Mesendoderm (in vitro differentiated cells): ENCODE results near the gene IRF7.
A peak's percentile ranks its signal among the peaks of the same experiment; 100 is the strongest.

Experiments
- DNase-seq: peaks from one replicate; pipeline ENCODE4 v3.0.0; 2013
- H2AK5ac ChIP-seq: 2 replicates; pipeline ENCODE4 v1.6.1; 2013; ENCODE audit warnings: low read length, inconsistent platforms
- H2BK120ac ChIP-seq: 2 replicates; pipeline ENCODE4 v1.6.1; 2013; ENCODE audit warnings: low read depth, mild to moderate bottlenecking, low read length, moderate library complexity, mixed read lengths
- H2BK15ac ChIP-seq: replicated peaks from 2 replicates; pipeline ENCODE4 v1.6.1; 2013; ENCODE audit warnings: low read depth, mild to moderate bottlenecking, moderate library complexity
- H2BK5ac ChIP-seq: 2 replicates; pipeline ENCODE4 v1.6.1; 2013; ENCODE audit warnings: low read length, inconsistent platforms
- H3K18ac ChIP-seq: 2 replicates; pipeline ENCODE4 v1.6.1; 2013; ENCODE audit warnings: mild to moderate bottlenecking, low read length, mixed read lengths
- H3K23ac ChIP-seq: one replicate; pipeline ENCODE4 v1.6.1; 2013; ENCODE audit warnings: low read length
- H3K27ac ChIP-seq: 2 replicates; pipeline ENCODE4 v1.5.1; 2013; ENCODE audit warnings: low read depth, mild to moderate bottlenecking, inconsistent platforms, low read length, moderate library complexity
- H3K27me3 ChIP-seq: 2 replicates; pipeline ENCODE4 v1.6.1; 2013; ENCODE audit warnings: low read length, control low read depth, mild to moderate bottlenecking, inconsistent platforms; ENCODE audit not compliant: insufficient read depth, poor library complexity
- H3K36me3 ChIP-seq: 2 replicates; pipeline ENCODE4 v1.6.1; 2013; ENCODE audit warnings: low read length, inconsistent platforms; ENCODE audit not compliant: control insufficient read depth, insufficient read depth
- H3K4ac ChIP-seq: one replicate; pipeline ENCODE4 v1.6.1; 2013; ENCODE audit warnings: low read depth, mild to moderate bottlenecking, low read length, moderate library complexity
- H3K4me1 ChIP-seq: 2 replicates; pipeline ENCODE4 v1.6.1; 2013; ENCODE audit warnings: low read depth, low read length, inconsistent platforms; ENCODE audit not compliant: control insufficient read depth
- H3K4me2 ChIP-seq: 2 replicates; pipeline ENCODE4 v1.6.1; 2013; ENCODE audit warnings: low read length
- H3K4me3 ChIP-seq: 2 replicates; pipeline ENCODE4 v1.5.1; 2013; ENCODE audit warnings: mild to moderate bottlenecking, low read length
- H3K56ac ChIP-seq: one replicate; pipeline ENCODE4 v1.6.1; 2013; ENCODE audit warnings: low read length
- H3K79me1 ChIP-seq: 2 replicates; pipeline ENCODE4 v1.6.1; 2013; ENCODE audit warnings: low read length, inconsistent platforms
- H3K79me2 ChIP-seq: 2 replicates; pipeline ENCODE4 v1.6.1; 2013; ENCODE audit warnings: mild to moderate bottlenecking, low read length; ENCODE audit not compliant: control insufficient read depth, insufficient read depth
- H3K9ac ChIP-seq: 2 replicates; pipeline ENCODE4 v1.6.1; 2013; ENCODE audit warnings: low read length, inconsistent platforms
- H4K5ac ChIP-seq: one replicate; pipeline ENCODE4 v1.6.1; 2013; ENCODE audit warnings: low read length
- H4K8ac ChIP-seq: one replicate; pipeline ENCODE4 v1.6.1; 2013; ENCODE audit warnings: low read depth, mild to moderate bottlenecking, control low read depth, low read length, moderate library complexity
- WGBS: extraction: QIAGEN DNeasy Blood & Tissue Kit; methylation state at CpG from one replicate; pipeline ENCODE4 v1.1.7; 2013; ENCODE audit warnings: low lambda C conversion rate, missing lambda C conversion rate; ENCODE audit not compliant: insufficient coverage; ENCODE audit errors: extremely low coverage; 5-methylcytosine and 5-hydroxymethylcytosine counted together

Gene IRF7

DNA sequence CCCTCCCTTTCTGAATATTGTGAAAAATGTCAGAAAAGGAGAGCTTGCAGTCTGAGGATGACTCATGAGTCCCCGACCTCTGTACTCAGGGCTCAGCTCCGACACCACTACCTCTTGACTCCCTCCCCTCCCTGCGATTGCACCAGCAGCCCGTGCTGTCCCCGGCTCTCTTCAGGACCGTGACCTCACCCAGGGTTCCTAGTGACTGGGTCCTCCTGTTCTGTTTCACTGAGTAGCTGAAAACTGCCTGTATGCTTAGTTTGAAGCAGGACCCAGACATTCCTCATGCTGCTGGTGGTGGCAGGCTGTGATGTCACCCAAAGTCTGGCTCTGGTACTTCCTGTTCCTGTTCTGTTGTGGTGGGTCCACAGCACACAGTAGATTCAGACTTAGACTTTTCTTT is 27.8 kb downstream of the IRF7 start:
- Histone ChIP-seq H3K27me3 (no peaks in the 10 kb centered on the region), H3K36me3 (peaks cover 30% of the 10 kb centered on the region), H4K5ac (no peak overlapping the region), H3K4me2 (no peak overlapping the region), H4K8ac (no peak overlapping the region), H3K23ac (no peak overlapping the region), H3K56ac (no peak overlapping the region), H3K79me2 (no peaks in the 10 kb centered on the region), H3K4me3 (no peak overlapping the region), H2BK5ac (no peak overlapping the region), H2BK15ac (no peak overlapping the region), H3K4me1 (no peaks in the 10 kb centered on the region), H3K18ac (no peak overlapping the region), H3K27ac (no peak overlapping the region), H2BK120ac (no peak overlapping the region), H3K79me1 (peaks cover 12% of the 10 kb centered on the region), H3K9ac (no peak overlapping the region), H3K4ac (no peak overlapping the region), H2AK5ac (no peak overlapping the region)
- no CpG with 5 or more reads among the region's 6 CpGs for WGBS
- peak; percentile 43 for DNase-seq

DNA sequence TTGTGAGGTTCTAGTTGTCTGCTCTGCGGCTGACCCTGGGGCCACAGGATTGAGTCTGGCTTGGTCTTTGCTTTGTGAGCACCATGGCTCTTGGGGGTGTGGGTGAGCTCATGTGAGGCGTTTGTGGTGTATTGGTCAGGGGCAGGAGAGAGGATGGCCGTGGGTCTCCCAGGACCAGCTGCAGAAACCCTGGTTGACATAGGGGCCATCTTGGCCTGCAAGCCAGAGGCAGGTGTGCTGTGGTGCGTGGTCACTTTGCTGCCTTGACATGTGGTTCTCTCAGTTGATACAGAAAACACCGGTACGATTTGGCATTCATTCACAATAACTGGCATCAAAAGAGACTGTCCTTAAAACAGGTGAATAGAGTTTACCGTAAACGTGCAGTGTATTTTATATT is 28.2 kb downstream of the IRF7 start:
- Histone ChIP-seq H3K9ac (no peak overlapping the region), H3K27ac (no peak overlapping the region)

DNA sequence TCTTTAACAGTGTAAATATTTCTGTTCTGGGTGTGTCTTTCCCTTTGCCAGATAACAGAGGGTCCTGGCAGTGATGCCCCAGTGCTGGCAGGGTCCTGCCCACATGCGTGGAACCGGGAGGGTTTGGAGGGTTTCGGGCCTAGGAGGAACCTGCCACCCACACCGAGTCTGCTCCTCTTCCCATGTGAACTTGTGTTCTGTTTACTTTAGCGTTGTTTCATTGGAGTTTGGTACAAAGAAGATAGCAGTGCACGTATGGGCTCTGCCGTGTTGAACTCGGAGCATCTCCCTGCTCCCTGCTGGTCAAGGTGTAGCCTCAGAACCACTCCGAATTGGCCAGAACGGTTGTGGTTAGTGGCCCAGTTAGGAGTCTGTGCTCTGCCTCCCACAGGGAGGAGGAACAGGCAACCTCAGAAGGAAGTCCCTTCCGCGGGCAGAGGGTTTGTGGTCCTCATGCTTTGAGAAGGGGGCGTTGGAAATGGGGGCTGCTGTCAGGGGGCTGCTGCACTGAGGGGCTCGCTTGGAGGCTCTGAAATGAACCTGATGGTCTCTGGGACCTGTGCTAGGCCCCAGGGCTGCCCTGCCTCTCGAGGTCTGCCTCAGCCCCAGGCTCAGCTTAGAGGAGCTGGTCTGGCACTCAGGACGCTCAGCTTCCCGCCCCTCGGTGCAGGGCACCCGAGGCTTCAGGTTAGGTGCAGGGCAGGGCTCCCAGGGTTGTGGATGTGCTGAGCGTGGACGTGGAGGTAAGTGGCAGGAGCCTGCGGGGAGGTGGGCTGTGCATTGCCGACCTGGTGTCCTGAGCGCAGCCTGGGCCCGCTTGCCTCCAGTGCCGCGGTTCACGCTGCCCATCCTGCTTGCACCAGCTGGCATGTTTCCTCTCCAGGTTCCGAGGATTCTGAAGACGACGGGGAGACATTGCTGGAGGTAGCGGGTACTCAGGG is 29.1 kb downstream of the IRF7 start:
- no peak overlapping the region for H3K23ac ChIP-seq
- H2AK5ac ChIP-seq: no peak overlapping the region
- no peak overlapping the region for H2BK5ac ChIP-seq
- H3K9ac ChIP-seq: no peak overlapping the region
- H2BK15ac ChIP-seq: no peak overlapping the region
- no peaks in the 10 kb centered on the region for H3K4me1 ChIP-seq
- H3K27me3 ChIP-seq: no peaks in the 10 kb centered on the region
- WGBS: no CpG with 5 or more reads among the region's 32 CpGs
- no peak overlapping the region for H3K4me3 ChIP-seq
- H3K4ac ChIP-seq: no peak overlapping the region
- H4K8ac ChIP-seq: no peak overlapping the region
- peaks cover 15% of the 10 kb centered on the region for H3K79me1 ChIP-seq
- no peak overlapping the region for H3K27ac ChIP-seq
- H2BK120ac ChIP-seq: no peak overlapping the region
- no peak for DNase-seq
- peaks cover 3% of the 10 kb centered on the region for H3K79me2 ChIP-seq
- peaks cover 27% of the 10 kb centered on the region for H3K36me3 ChIP-seq
- no peak overlapping the region for H3K18ac ChIP-seq
- no peak overlapping the region for H4K5ac ChIP-seq
- H3K4me2 ChIP-seq: no peak overlapping the region
- H3K56ac ChIP-seq: no peak overlapping the region

More for the DNA sequence above, 28.2 kb downstream of the IRF7 start:
- peaks cover 12% of the 10 kb centered on the region for H3K79me1 ChIP-seq
- H3K4me2 ChIP-seq: no peak overlapping the region
- H2BK5ac ChIP-seq: no peak overlapping the region
- H2AK5ac ChIP-seq: no peak overlapping the region
- WGBS: no CpG with 5 or more reads among the region's 8 CpGs
- peaks cover 29% of the 10 kb centered on the region for H3K36me3 ChIP-seq
- no peaks in the 10 kb centered on the region for H3K4me1 ChIP-seq
- no peak overlapping the region for H4K5ac ChIP-seq
- no peak overlapping the region for H3K18ac ChIP-seq
- no peaks in the 10 kb centered on the region for H3K79me2 ChIP-seq
- H2BK120ac ChIP-seq: no peak overlapping the region
- H3K23ac ChIP-seq: no peak overlapping the region
- no peak overlapping the region for H3K56ac ChIP-seq
- no peak overlapping the region for H4K8ac ChIP-seq
- H3K4me3 ChIP-seq: no peak overlapping the region
- H3K4ac ChIP-seq: no peak overlapping the region
- no peaks in the 10 kb centered on the region for H3K27me3 ChIP-seq
- H2BK15ac ChIP-seq: no peak overlapping the region
- DNase-seq: no peak

DNA sequence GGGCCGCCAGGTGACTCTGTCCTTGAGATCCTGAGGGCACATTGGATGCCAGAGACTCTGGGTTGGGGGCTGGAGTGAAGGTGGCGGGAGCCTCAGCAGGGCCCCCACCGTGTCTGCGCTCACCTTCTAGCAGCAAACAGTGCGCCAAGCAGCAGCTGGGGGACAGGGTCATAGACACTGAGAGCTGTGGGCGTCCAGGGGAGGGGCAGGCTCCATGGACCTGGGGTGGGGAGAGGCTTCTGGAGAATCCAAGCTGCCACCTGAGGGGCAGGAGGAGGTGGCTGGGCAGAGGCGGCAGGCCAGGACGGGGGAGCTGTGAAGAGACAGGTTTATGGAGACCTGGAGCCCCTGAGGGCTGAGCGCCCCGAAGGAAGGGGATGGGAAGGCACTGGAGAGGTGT is 31.5 kb downstream of the IRF7 start:
- no peak overlapping the region for H3K4me3 ChIP-seq
- no peaks in the 10 kb centered on the region for H3K4me1 ChIP-seq
- no peak overlapping the region for H3K4me2 ChIP-seq
- no peak overlapping the region for H4K5ac ChIP-seq
- no peak overlapping the region for H3K4ac ChIP-seq
- H3K79me2 ChIP-seq: peaks cover 23% of the 10 kb centered on the region
- H3K9ac ChIP-seq: no peak overlapping the region
- DNase-seq: no peak
- H2BK5ac ChIP-seq: no peak overlapping the region
- no peak overlapping the region for H4K8ac ChIP-seq
- H3K27me3 ChIP-seq: no peaks in the 10 kb centered on the region
- no peak overlapping the region for H3K23ac ChIP-seq
- peaks cover 24% of the 10 kb centered on the region for H3K36me3 ChIP-seq
- no peak overlapping the region for H3K56ac ChIP-seq
- no peak overlapping the region for H2AK5ac ChIP-seq
- H3K27ac ChIP-seq: no peak overlapping the region
- no CpG with 5 or more reads among the region's 10 CpGs for WGBS
- H3K18ac ChIP-seq: no peak overlapping the region
- peaks cover 26% of the 10 kb centered on the region for H3K79me1 ChIP-seq
- H2BK15ac ChIP-seq: no peak overlapping the region
- no peak overlapping the region for H2BK120ac ChIP-seq

DNA sequence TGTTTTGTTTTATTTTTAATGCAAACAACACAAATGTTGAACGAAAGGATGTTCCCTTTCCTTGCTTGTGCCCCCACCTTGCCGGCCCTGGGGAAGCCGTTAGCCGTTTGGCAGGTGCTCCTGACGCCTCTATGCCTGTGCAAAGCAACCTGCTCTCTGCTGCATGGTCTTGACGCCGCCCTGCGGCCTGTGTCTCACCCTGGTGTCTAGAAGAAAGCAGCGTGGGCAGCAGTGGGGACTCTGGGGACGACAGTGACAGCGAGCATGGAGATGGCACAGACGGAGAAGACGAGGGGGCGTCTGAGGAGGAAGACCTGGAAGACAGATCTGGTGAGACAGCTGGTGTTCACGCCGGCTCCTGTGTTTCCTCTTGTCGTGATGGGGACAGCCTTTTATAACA is 34.0 kb downstream of the IRF7 start:
- Histone ChIP-seq H3K56ac (no peak overlapping the region), H3K4me1 (peaks cover 3% of the 10 kb centered on the region), H4K5ac (no peak overlapping the region), H3K4ac (no peak overlapping the region), H3K4me2 (no peak overlapping the region), H3K79me2 (peaks cover 48% of the 10 kb centered on the region), H3K18ac (no peak overlapping the region), H2AK5ac (no peak overlapping the region), H4K8ac (no peak overlapping the region), H2BK15ac (no peak overlapping the region), H3K4me3 (no peak overlapping the region), H3K36me3 (peaks cover 11% of the 10 kb centered on the region), H2BK120ac (no peak overlapping the region), H3K27ac (no peak overlapping the region), H3K27me3 (no peaks in the 10 kb centered on the region), H2BK5ac (no peak overlapping the region), H3K23ac (no peak overlapping the region), H3K79me1 (peaks cover 21% of the 10 kb centered on the region), H3K9ac (no peak overlapping the region)
- DNase-seq: no peak
- 100% methylated on average over 1 of the region's 17 CpGs for WGBS
